HEK293 (cell line): ENCODE data around the gene ROR2.

Source experiments
- CTCF ChIA-PET: fragments of 350-600 bp; formaldehyde crosslinking; extraction: SDS; loops from one replicate; lab custom pipeline; 2021; ENCODE audit warnings: antibody characterized with exemption; lab: Yijun Ruan, JAX
- POLR2A ChIA-PET: fragments of 300-600 bp; formaldehyde crosslinking; extraction: SDS; loops from one replicate; lab custom pipeline; 2020; ENCODE audit warnings: antibody characterized with exemption, inconsistent platforms; lab: Yijun Ruan, JAX
- H3K27ac ChIP-seq: fragments of 200-500 bp; sonication (Bioruptor generic); 2 replicates; pipeline ENCODE4 v1.5.1; 2014; ENCODE audit warnings: low read depth, low read length, control low read depth, inconsistent platforms; ENCODE audit errors: extremely low read depth
- H3K36me3 ChIP-seq, 2 experiments: fragments of 200-500 bp in 1 of 2; sonication (Bioruptor generic) in 1 of 2; 1 replicate in 1 of 2; 2 replicates in 1 of 2; pipeline ENCODE4 v1.5.1; 2014 to 2017; ENCODE audit warnings: inconsistent platforms in 2 of 2, low read length in 2 of 2; ENCODE audit not compliant: control insufficient read depth in 2 of 2, insufficient read depth in 1 of 2
- H3K4me1 ChIP-seq: fragments of 200-500 bp; sonication (Bioruptor generic); 2 replicates; pipeline ENCODE4 v1.5.1; 2014; ENCODE audit warnings: mild to moderate bottlenecking, low read length, inconsistent platforms; ENCODE audit not compliant: control insufficient read depth, insufficient read depth
- H3K4me3 ChIP-seq: 2 replicates; pipeline ENCODE4 v1.5.1; 2011; ENCODE audit warnings: low read depth, mild to moderate bottlenecking, control low read depth, low read length, moderate library complexity
- H3K9me3 ChIP-seq: fragments of 200-500 bp; sonication (Bioruptor generic); 2 replicates; pipeline ENCODE4 v1.5.1; 2014; ENCODE audit warnings: low read depth, low read length, inconsistent platforms; ENCODE audit not compliant: control insufficient read depth, insufficient read depth
- EGR2 ChIP-seq: fragments of 450-650 bp; formaldehyde crosslinking; IDR thresholded peaks from 2 replicates; pipeline ENCODE4 v1.5.1; 2016; ENCODE audit warnings: low read depth, missing biosample characterization, missing genetic modification characterization
- KLF10 ChIP-seq: fragments of 450-650 bp; IDR thresholded peaks from 2 replicates; pipeline ENCODE4 v1.5.1; 2018; ENCODE audit warnings: missing biosample characterization, mild to moderate bottlenecking, missing genetic modification characterization
- KLF7 ChIP-seq: fragments of 450-650 bp; formaldehyde crosslinking; IDR thresholded peaks from 2 replicates; pipeline ENCODE4 v1.5.1; 2016; ENCODE audit warnings: missing biosample characterization, missing genetic modification characterization, borderline replicate concordance
- WT1 ChIP-seq: fragments of 450-650 bp; formaldehyde crosslinking; IDR thresholded peaks from 2 replicates; pipeline ENCODE4 v1.5.1; 2016; ENCODE audit warnings: missing biosample characterization, missing genetic modification characterization
- ZBTB17 ChIP-seq: fragments of 450-650 bp; formaldehyde crosslinking; IDR thresholded peaks from 2 replicates; pipeline ENCODE4 v1.5.1; 2016; ENCODE audit warnings: missing biosample characterization, missing genetic modification characterization
- ZBTB48 ChIP-seq: fragments of 450-650 bp; formaldehyde crosslinking; IDR thresholded peaks from 2 replicates; pipeline ENCODE4 v1.5.1; 2016; ENCODE audit warnings: missing biosample characterization, missing genetic modification characterization
- ZFHX2 ChIP-seq: fragments of 450-650 bp; formaldehyde crosslinking; conservative IDR thresholded peaks from 2 replicates; pipeline ENCODE4 v1.5.1; 2016; ENCODE audit warnings: missing biosample characterization, missing genetic modification characterization
- ZNF10 ChIP-seq: fragments of 450-650 bp; formaldehyde crosslinking; IDR thresholded peaks from 2 replicates; pipeline ENCODE4 v1.5.1; 2017; ENCODE audit warnings: missing biosample characterization, missing genetic modification characterization
- ZNF341 ChIP-seq: fragments of 450-650 bp; formaldehyde crosslinking; IDR thresholded peaks from 2 replicates; pipeline ENCODE4; 2016; ENCODE audit warnings: low read depth, missing biosample characterization, missing genetic modification characterization
- ZNF394 ChIP-seq: fragments of 450-650 bp; formaldehyde crosslinking; IDR thresholded peaks from 2 replicates; pipeline ENCODE4 v1.5.1; 2016; ENCODE audit warnings: missing biosample characterization, missing genetic modification characterization, mild to moderate bottlenecking, moderate library complexity, borderline replicate concordance
- ZNF423 ChIP-seq: fragments of 450-650 bp; formaldehyde crosslinking; IDR thresholded peaks from 2 replicates; pipeline ENCODE4 v1.5.1; 2016; ENCODE audit warnings: missing biosample characterization, missing genetic modification characterization
- ZNF48 ChIP-seq: fragments of 450-650 bp; formaldehyde crosslinking; IDR thresholded peaks from 2 replicates; pipeline ENCODE4 v1.5.1; 2016; ENCODE audit warnings: missing biosample characterization, missing genetic modification characterization
- ZNF501 ChIP-seq: fragments of 450-650 bp; formaldehyde crosslinking; IDR thresholded peaks from 2 replicates; pipeline ENCODE4 v1.5.1; 2016; ENCODE audit warnings: missing biosample characterization, missing genetic modification characterization
- ZNF514 ChIP-seq: fragments of 450-650 bp; formaldehyde crosslinking; IDR thresholded peaks from 2 replicates; pipeline ENCODE4 v1.5.1; 2016; ENCODE audit warnings: missing biosample characterization, missing genetic modification characterization
- ZNF600 ChIP-seq: fragments of 450-650 bp; formaldehyde crosslinking; IDR thresholded peaks from 2 replicates; pipeline ENCODE4 v1.5.1; 2016; ENCODE audit warnings: missing biosample characterization, missing genetic modification characterization
- ZNF776 ChIP-seq: fragments of 450-650 bp; formaldehyde crosslinking; IDR thresholded peaks from 2 replicates; pipeline ENCODE4 v1.5.0; 2017; ENCODE audit warnings: missing biosample characterization, missing genetic modification characterization, borderline replicate concordance
- ZNF792 ChIP-seq: fragments of 450-650 bp; formaldehyde crosslinking; IDR thresholded peaks from 2 replicates; pipeline ENCODE4 v1.5.1; 2016; ENCODE audit warnings: missing biosample characterization, missing genetic modification characterization
- TF ChIP-seq, protein P1 (sequence below): fragments of 450-650 bp; formaldehyde crosslinking; IDR thresholded peaks from 2 replicates; pipeline ENCODE4 v1.5.1; 2016; ENCODE audit warnings: missing biosample characterization, missing genetic modification characterization
- TF ChIP-seq, protein P2 (sequence below): fragments of 450-650 bp; formaldehyde crosslinking; IDR thresholded peaks from 2 replicates; pipeline ENCODE4 v1.5.1; 2017; ENCODE audit warnings: missing biosample characterization, missing genetic modification characterization
- TF ChIP-seq, protein P3 (sequence below): fragments of 450-650 bp; formaldehyde crosslinking; IDR thresholded peaks from 2 replicates; pipeline ENCODE4 v1.5.1; 2017; ENCODE audit warnings: missing biosample characterization, mild to moderate bottlenecking, missing genetic modification characterization, moderate library complexity
- TF ChIP-seq, protein P4 (sequence below): fragments of 450-650 bp; formaldehyde crosslinking; IDR thresholded peaks from 2 replicates; pipeline ENCODE4 v1.5.1; 2016; ENCODE audit warnings: missing biosample characterization, missing genetic modification characterization

ROR2 gene

DNA sequence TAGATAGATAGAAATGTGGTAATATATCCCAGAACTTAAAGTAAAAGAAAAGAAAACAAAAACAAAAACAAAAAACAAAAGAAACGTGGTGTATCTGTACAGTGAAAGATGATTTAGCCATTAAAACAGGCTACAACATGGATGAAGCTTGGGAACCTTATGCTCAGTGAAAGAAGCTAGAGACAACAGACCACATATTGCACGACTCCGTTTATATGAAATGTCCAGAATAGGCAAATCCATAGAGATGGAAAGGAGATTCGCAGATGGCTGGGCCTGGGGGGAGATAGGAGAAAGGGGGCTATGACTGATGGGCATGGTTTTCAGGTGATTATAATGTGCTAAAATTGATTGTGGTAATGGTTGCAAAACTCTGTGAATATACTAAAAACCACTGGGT, 86.6 kb downstream of the ROR2 start:
- POLR2A ChIA-PET, result no interaction called here
- TF ChIP-seq ZBTB17 (tag by site-specific recombination), result no peak
- TF ChIP-seq KLF7 (tag by site-specific recombination), result no peak
- TF ChIP-seq ZNF423 (tag by site-specific recombination), result no peak
- TF ChIP-seq ZNF341 (tag by site-specific recombination), result no peak
- no peak for TF ChIP-seq ZNF48 (tag by site-specific recombination)
- TF ChIP-seq ZNF501 (tag by site-specific recombination), result no peak
- no peak for TF ChIP-seq ZNF600 (tag by site-specific recombination)
- no peak for TF ChIP-seq ZNF792 (tag by site-specific recombination)
- TF ChIP-seq, protein P1, sequence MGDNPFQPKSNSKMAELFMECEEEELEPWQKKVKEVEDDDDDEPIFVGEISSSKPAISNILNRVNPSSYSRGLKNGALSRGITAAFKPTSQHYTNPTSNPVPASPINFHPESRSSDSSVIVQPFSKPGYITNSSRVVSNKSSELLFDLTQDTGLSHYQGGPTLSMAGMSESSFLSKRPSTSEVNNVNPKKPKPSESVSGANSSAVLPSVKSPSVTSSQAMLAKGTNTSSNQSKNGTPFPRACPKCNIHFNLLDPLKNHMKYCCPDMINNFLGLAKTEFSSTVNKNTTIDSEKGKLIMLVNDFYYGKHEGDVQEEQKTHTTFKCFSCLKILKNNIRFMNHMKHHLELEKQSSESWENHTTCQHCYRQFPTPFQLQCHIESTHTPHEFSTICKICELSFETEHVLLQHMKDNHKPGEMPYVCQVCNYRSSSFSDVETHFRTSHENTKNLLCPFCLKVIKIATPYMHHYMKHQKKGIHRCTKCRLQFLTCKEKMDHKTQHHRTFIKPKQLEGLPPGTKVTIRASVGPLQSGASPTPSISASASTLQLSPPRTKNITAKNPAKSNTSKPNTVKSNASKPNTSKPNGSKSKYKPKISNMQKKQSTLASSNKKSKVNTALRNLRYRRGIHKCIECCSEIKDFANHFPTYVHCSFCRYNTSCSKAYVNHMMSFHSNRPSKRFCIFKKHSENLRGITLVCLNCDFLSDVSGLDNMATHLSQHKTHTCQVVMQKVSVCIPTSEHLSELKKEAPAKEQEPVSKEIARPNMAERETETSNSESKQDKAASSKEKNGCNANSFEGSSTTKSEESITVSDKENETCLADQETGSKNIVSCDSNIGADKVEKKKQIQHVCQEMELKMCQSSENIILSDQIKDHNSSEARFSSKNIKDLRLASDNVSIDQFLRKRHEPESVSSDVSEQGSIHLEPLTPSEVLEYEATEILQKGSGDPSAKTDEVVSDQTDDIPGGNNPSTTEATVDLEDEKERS (tag by site-specific recombination), result no peak
- CTCF ChIA-PET, result no interaction called here

DNA sequence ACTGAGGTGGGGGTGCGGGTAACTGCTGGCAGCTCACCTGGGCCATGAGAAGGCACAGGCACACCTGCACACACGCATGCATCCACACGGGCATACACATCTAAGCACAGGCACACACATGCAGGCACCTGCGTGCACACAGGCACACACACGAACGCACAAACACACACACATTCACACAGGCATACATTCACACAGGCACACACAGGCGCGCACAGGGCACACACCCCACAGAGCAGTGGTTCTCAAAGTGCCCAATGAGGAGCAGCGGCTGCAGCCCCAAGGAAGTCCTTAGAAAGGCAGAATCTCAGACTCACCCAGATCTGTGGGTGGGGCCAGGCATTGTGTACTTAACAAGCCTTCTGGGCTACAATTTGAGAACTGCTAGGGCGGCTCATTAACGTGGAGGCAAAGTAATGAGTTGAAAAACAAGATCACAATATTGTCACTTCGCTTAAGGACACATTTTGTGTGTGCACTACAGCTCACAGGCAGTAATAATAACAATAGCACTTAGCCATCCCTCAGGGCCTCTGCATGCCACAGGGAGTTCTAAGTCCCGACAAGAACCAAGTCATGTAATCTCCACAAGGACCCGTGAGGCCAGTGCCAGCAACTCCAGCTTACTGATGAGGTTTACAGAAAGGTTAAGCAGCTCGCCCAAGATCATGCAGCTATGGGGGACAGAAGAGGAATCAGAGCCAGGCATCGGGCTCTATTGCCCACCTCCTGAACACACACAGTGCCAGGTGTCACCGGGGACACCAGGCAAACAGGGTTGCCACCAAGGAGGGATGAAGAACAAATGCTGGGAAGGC, 91.6 kb downstream of the ROR2 start:
- no peaks in the 10 kb centered on the region for H3K36me3 ChIP-seq
- no peak overlapping the region for H3K27ac ChIP-seq
- H3K4me3 ChIP-seq, result no peak overlapping the region
- ChIA-PET POLR2A (no interaction called here), CTCF (no interaction called here)
- no peaks in the 10 kb centered on the region; the same call in 1 of the 2 replicates for H3K4me1 ChIP-seq
- TF ChIP-seq WT1 (tag by site-specific recombination) (no peak), KLF10 (tag by site-specific recombination) (no peak), ZNF10 (tag by site-specific recombination) (no peak)
- TF ChIP-seq, protein P2, sequence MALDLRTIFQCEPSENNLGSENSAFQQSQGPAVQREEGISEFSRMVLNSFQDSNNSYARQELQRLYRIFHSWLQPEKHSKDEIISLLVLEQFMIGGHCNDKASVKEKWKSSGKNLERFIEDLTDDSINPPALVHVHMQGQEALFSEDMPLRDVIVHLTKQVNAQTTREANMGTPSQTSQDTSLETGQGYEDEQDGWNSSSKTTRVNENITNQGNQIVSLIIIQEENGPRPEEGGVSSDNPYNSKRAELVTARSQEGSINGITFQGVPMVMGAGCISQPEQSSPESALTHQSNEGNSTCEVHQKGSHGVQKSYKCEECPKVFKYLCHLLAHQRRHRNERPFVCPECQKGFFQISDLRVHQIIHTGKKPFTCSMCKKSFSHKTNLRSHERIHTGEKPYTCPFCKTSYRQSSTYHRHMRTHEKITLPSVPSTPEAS (tag by site-specific recombination), result peak; percentile 58; the same call in 1 of the 2 replicates
- H3K9me3 ChIP-seq, result no peaks in the 10 kb centered on the region

More for the DNA sequence above, 86.6 kb downstream of the ROR2 start:
- peaks cover 5% of the 10 kb centered on the region for H3K4me1 ChIP-seq
- no peak overlapping the region for H3K4me3 ChIP-seq
- H3K36me3 ChIP-seq, result no peaks in the 10 kb centered on the region
- no peaks in the 10 kb centered on the region for H3K9me3 ChIP-seq
- no peak overlapping the region for H3K27ac ChIP-seq

DNA sequence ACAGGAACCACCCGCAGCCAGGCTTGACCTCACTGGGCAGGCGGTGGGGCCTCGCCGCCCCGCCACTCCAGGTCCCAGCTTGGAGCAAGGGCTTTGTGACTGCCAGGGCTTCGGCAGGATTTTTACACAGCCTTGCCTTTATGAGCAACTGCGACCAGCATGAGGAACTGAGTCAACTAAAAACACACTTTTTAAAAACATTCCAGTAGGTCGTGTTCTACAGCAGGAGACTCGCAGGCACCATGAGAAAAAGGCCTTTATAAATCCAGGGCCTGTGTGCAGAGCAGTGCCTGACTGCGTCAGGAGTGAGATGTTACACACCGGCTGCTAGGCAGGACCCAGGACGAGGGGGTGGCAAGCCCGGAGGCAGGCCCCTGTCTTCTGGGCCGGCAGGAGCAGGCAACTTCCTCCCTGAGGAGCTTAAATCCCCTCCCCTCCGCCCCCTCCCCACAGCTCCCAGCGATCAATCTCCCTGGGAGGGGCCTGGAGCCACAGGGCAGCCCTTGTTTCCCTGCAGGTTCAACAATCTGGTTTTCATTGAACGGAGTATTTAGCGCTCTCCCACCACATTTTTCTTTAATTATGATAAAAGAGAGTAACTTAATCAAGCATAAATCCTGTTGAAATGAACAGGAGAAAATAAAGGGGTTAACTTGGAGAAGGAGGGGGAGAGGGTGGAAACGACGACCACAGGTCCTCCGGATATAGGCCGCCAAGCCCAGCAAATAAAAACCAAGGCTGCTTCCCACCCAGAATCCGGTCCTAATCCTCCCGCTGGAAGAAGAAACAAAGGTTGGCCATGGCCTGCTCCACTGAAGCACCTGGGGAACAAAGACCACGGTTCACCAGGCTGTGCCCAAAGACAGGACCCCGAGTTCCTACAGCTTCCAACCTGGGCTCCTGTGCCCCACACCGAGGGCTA, 92.5 kb downstream of the ROR2 start:
- ChIA-PET POLR2A (no interaction called here), CTCF (no interaction called here)
- TF ChIP-seq, protein P3, sequence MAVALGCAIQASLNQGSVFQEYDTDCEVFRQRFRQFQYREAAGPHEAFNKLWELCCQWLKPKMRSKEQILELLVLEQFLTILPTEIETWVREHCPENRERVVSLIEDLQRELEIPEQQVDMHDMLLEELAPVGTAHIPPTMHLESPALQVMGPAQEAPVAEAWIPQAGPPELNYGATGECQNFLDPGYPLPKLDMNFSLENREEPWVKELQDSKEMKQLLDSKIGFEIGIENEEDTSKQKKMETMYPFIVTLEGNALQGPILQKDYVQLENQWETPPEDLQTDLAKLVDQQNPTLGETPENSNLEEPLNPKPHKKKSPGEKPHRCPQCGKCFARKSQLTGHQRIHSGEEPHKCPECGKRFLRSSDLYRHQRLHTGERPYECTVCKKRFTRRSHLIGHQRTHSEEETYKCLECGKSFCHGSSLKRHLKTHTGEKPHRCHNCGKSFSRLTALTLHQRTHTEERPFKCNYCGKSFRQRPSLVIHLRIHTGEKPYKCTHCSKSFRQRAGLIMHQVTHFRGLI (tag by site-specific recombination), result 0 out of 2 replicates have a peak, but pooled peaks have one; percentile 18
- TF ChIP-seq ZFHX2 (tag by site-specific recombination) (peak; percentile 25; the same call in 1 of the 2 replicates), EGR2 (tag by site-specific recombination) (0 out of 2 replicates have a peak, but pooled peaks have one; percentile 10), ZNF776 (tag by site-specific recombination) (no peak), ZBTB48 (tag by site-specific recombination) (no peak), ZNF394 (tag by site-specific recombination) (no peak), ZNF514 (tag by site-specific recombination) (no peak)
- TF ChIP-seq, protein P4, sequence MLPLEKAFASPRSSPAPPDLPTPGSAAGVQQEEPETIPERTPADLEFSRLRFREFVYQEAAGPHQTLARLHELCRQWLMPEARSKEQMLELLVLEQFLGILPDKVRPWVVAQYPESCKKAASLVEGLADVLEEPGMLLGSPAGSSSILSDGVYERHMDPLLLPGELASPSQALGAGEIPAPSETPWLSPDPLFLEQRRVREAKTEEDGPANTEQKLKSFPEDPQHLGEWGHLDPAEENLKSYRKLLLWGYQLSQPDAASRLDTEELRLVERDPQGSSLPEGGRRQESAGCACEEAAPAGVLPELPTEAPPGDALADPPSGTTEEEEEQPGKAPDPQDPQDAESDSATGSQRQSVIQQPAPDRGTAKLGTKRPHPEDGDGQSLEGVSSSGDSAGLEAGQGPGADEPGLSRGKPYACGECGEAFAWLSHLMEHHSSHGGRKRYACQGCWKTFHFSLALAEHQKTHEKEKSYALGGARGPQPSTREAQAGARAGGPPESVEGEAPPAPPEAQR (tag by site-specific recombination), result no peak
- Histone ChIP-seq H3K27ac (no peak overlapping the region), H3K4me1 (no peaks in the 10 kb centered on the region; the same call in 1 of the 2 replicates), H3K4me3 (no peak overlapping the region), H3K36me3 (no peaks in the 10 kb centered on the region), H3K9me3 (no peaks in the 10 kb centered on the region)
